ENCODE results near the gene NRCAM.

DNA sequence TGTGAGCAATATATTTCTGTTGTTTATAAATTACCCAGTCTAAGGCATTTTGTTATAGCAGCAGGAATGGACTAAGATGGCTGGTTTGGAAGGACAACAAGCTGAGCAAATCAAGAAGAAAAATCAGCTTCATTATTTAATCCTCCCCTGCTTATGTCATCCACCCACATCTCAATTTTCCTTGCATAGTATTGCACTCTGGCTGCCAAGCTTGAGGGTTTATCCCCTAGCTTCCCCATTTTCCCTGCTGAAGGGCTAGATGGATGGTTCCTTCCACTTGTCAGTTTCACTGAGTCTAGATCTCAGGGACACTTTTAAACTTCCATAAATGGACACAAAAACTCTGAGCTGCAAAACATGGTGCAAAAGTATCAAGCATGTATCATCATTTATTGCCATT, 250.9 kb downstream of the NRCAM start:
- TF ChIP-seq, protein P1, sequence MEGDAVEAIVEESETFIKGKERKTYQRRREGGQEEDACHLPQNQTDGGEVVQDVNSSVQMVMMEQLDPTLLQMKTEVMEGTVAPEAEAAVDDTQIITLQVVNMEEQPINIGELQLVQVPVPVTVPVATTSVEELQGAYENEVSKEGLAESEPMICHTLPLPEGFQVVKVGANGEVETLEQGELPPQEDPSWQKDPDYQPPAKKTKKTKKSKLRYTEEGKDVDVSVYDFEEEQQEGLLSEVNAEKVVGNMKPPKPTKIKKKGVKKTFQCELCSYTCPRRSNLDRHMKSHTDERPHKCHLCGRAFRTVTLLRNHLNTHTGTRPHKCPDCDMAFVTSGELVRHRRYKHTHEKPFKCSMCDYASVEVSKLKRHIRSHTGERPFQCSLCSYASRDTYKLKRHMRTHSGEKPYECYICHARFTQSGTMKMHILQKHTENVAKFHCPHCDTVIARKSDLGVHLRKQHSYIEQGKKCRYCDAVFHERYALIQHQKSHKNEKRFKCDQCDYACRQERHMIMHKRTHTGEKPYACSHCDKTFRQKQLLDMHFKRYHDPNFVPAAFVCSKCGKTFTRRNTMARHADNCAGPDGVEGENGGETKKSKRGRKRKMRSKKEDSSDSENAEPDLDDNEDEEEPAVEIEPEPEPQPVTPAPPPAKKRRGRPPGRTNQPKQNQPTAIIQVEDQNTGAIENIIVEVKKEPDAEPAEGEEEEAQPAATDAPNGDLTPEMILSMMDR (IDR thresholded peaks at IDR 0.05; ENCODE audit: low read length) = no peak
- TF ChIP-seq EZH2 (optimal IDR thresholded peaks at IDR 0.05; ENCODE audit: low read depth, low read length) = no peak

Data from MM.1S (cell line).